Esophagus (tissue), 2 donors: Measurements from ENCODE around the gene SHISA9. TPM values are rescaled to one million over a fixed set of nuclear protein-coding genes. Genes with fewer than 3 reads are reported as not detected.

Experiments used
- H3K27ac ChIP-seq, 2 donors: one replicate each; pipeline ENCODE4 v1.5.1; 2013; ENCODE audit warnings: low read depth in 2 of 2, mild to moderate bottlenecking in 2 of 2, inconsistent platforms in 1 of 2, low read length in 1 of 2, moderate library complexity in 1 of 2
- H3K27me3 ChIP-seq, 2 donors: one replicate each; pipeline ENCODE4 v1.6.1; 2013; ENCODE audit warnings: low read length in 2 of 2, control low read depth in 1 of 2, mild to moderate bottlenecking in 1 of 2; ENCODE audit not compliant: insufficient read depth in 2 of 2, control insufficient read depth in 1 of 2
- H3K36me3 ChIP-seq, 2 donors: one replicate each; pipeline ENCODE4 v1.6.1; 2013; ENCODE audit warnings: low read length in 1 of 2; ENCODE audit not compliant: control insufficient read depth in 2 of 2, insufficient read depth in 2 of 2
- H3K4me1 ChIP-seq, 2 donors: one replicate each; pipeline ENCODE4 v1.6.1; 2013; ENCODE audit warnings: low read length in 1 of 2; ENCODE audit not compliant: control insufficient read depth in 2 of 2, insufficient read depth in 2 of 2
- H3K4me3 ChIP-seq, 2 donors: one replicate each; pipeline ENCODE4 v1.5.1; 2013; ENCODE audit warnings: low read length in 2 of 2, mild to moderate bottlenecking in 2 of 2, low read depth in 1 of 2, moderate library complexity in 1 of 2
- H3K9me3 ChIP-seq, 2 donors: one replicate each; pipeline ENCODE4 v1.6.1; 2013; ENCODE audit warnings: mild to moderate bottlenecking in 2 of 2, low read depth in 1 of 2, low read length in 1 of 2, moderate library complexity in 1 of 2; ENCODE audit not compliant: control insufficient read depth in 2 of 2, insufficient read depth in 1 of 2
- WGBS, 2 donors: extraction: QIAGEN DNeasy Blood & Tissue Kit; methylation state at CpG; one replicate each; pipeline ENCODE4 v1.1.7; 2013; 5-methylcytosine and 5-hydroxymethylcytosine counted together
- polyA plus RNA-seq, 2 donors: library from polyadenylated mRNA; stranded (reverse); fragments of 200-250 nt; gene quantifications; one replicate each; pipeline ENCODE4 v1.2.3, GENCODE V29; 2013
- donor health status: healthy with polysubstance abuse.
- donor health status: Bipolar disorder and iron deficiency.

The SHISA9 gene
- polyA plus RNA-seq, 2 donors, result 0.04 to 0.07 TPM

- Histone ChIP-seq H3K9me3 (no peaks in the 10 kb centered on the region), H3K4me1 (no peaks in the 10 kb centered on the region), H3K27ac (no peak overlapping the region), H3K4me3 (no peak overlapping the region), H3K36me3 (no peaks in the 10 kb centered on the region), H3K27me3 (no peaks in the 10 kb centered on the region)
- WGBS, 2 donors, result 87 to 90% methylated on average over 7 of the region's 7 CpGs
Measured at GRCh38 chr16:13067648-13068047, 166.2 kb downstream of the SHISA9 start.

- no peaks in the 10 kb centered on the region for H3K4me1 ChIP-seq
- H3K36me3 ChIP-seq, result no peaks in the 10 kb centered on the region
- no peaks in the 10 kb centered on the region for H3K27me3 ChIP-seq
- WGBS, 2 donors, result 94 to 98% methylated on average over 8 of the region's 8 CpGs
- no peak overlapping the region for H3K4me3 ChIP-seq
- H3K27ac ChIP-seq, result no peak overlapping the region
- no peaks in the 10 kb centered on the region for H3K9me3 ChIP-seq
Measured at GRCh38 chr16:13068912-13069583, 167.7 kb downstream of the SHISA9 start.

- Histone ChIP-seq H3K27me3 (no peaks in the 10 kb centered on the region), H3K36me3 (no peaks in the 10 kb centered on the region), H3K4me3 (no peak overlapping the region), H3K27ac (no peak overlapping the region), H3K4me1 (no peaks in the 10 kb centered on the region), H3K9me3 (no peaks in the 10 kb centered on the region)
- WGBS, 2 donors, result 9 to 11% methylated on average over 9 of the region's 9 CpGs
Measured at GRCh38 chr16:13070268-13070667, 168.9 kb downstream of the SHISA9 start.

GRCh38 chr16:13076878-13077277 is 175.5 kb downstream of the SHISA9 start:
- H3K27ac ChIP-seq, result no peak overlapping the region
- no peaks in the 10 kb centered on the region for H3K27me3 ChIP-seq
- H3K4me1 ChIP-seq, result no peaks in the 10 kb centered on the region
- H3K36me3 ChIP-seq, result no peaks in the 10 kb centered on the region
- H3K9me3 ChIP-seq, result no peaks in the 10 kb centered on the region
- no peak overlapping the region for H3K4me3 ChIP-seq
- 74 to 77% methylated on average over 6 of the region's 6 CpGs for WGBS, 2 donors

- Histone ChIP-seq H3K27me3 (no peaks in the 10 kb centered on the region), H3K36me3 (no peaks in the 10 kb centered on the region), H3K4me3 (no peak overlapping the region), H3K27ac (no peak overlapping the region), H3K4me1 (no peaks in the 10 kb centered on the region), H3K9me3 (no peaks in the 10 kb centered on the region)
- 56 to 68% methylated on average over 1 of the region's 1 CpG for WGBS, 2 donors
Measured at GRCh38 chr16:13077816-13078215, 176.4 kb downstream of the SHISA9 start.

GRCh38 chr16:13080531-13080930 is 179.1 kb downstream of the SHISA9 start:
- WGBS, 2 donors, result 84 to 90% methylated on average over 3 of the region's 3 CpGs
- no peaks in the 10 kb centered on the region for H3K9me3 ChIP-seq
- no peak overlapping the region for H3K27ac ChIP-seq
- H3K4me1 ChIP-seq, result no peaks in the 10 kb centered on the region
- no peaks in the 10 kb centered on the region for H3K36me3 ChIP-seq
- H3K4me3 ChIP-seq, result no peak overlapping the region
- no peaks in the 10 kb centered on the region for H3K27me3 ChIP-seq

GRCh38 chr16:13081825-13082331 is 180.5 kb downstream of the SHISA9 start:
- no peaks in the 10 kb centered on the region for H3K36me3 ChIP-seq
- no peak overlapping the region for H3K4me3 ChIP-seq
- WGBS, 2 donors, result 85 to 86% methylated on average over 5 of the region's 5 CpGs
- no peaks in the 10 kb centered on the region for H3K27me3 ChIP-seq
- H3K27ac ChIP-seq, result no peak overlapping the region
- H3K9me3 ChIP-seq, result no peaks in the 10 kb centered on the region
- H3K4me1 ChIP-seq, result no peaks in the 10 kb centered on the region

GRCh38 chr16:13083681-13084080 is 182.3 kb downstream of the SHISA9 start:
- no peaks in the 10 kb centered on the region for H3K4me1 ChIP-seq
- no peak overlapping the region for H3K4me3 ChIP-seq
- no peaks in the 10 kb centered on the region for H3K36me3 ChIP-seq
- no peak overlapping the region for H3K27ac ChIP-seq
- no peaks in the 10 kb centered on the region for H3K27me3 ChIP-seq
- H3K9me3 ChIP-seq, result no peaks in the 10 kb centered on the region
- 35 to 44% methylated on average over 5 of the region's 5 CpGs for WGBS, 2 donors

- no peaks in the 10 kb centered on the region for H3K36me3 ChIP-seq
- no peaks in the 10 kb centered on the region for H3K9me3 ChIP-seq
- WGBS, 2 donors, result 53 to 71% methylated on average over 2 of the region's 2 CpGs
- no peaks in the 10 kb centered on the region for H3K27me3 ChIP-seq
- no peak overlapping the region for H3K4me3 ChIP-seq
- no peaks in the 10 kb centered on the region for H3K4me1 ChIP-seq
- no peak overlapping the region for H3K27ac ChIP-seq
Measured at GRCh38 chr16:13084331-13084730, 182.9 kb downstream of the SHISA9 start.

- Histone ChIP-seq H3K9me3 (no peaks in the 10 kb centered on the region), H3K27me3 (no peaks in the 10 kb centered on the region), H3K4me3 (no peak overlapping the region), H3K4me1 (no peaks in the 10 kb centered on the region), H3K27ac (no peak overlapping the region), H3K36me3 (no peaks in the 10 kb centered on the region)
- 62 to 70% methylated on average over 7 of the region's 7 CpGs for WGBS, 2 donors
Measured at GRCh38 chr16:13093661-13094060, 192.3 kb downstream of the SHISA9 start.
